Activated CD4-positive, alpha-beta memory T cell treated with anti-CD3 and anti-CD28 coated beads for 36 hours (primary cell): Measurements from ENCODE around the gene C7. TPM values are rescaled to one million over a fixed set of nuclear protein-coding genes. Genes with fewer than 3 reads are reported as not detected.
"Not testable (repeated sequence)": the region's sequence is repeated elsewhere in the genome, so short reads cannot be mapped to it uniquely, and the experiment has no call there.

Source experiments
- CTCF ChIA-PET: fragments of 350-600 bp; sonication (Branson Sonifier 250); formaldehyde crosslinking; loops from one replicate; lab custom pipeline; 2021; ENCODE audit warnings: antibody characterized with exemption, inconsistent platforms; lab: Charles Lee
- POLR2A ChIA-PET: fragments of 350-600 bp; sonication (Branson Sonifier 250); formaldehyde crosslinking; loops from one replicate; lab custom pipeline; 2021; ENCODE audit warnings: antibody characterized with exemption; lab: Charles Lee
- DNase-seq: peaks from one replicate; pipeline ENCODE4 v3.0.0-alpha.2; 2020
- H3K27ac Mint-ChIP-seq: one replicate; pipeline ENCODE4 v1.8.0; 2021; ENCODE audit warnings: mixed read lengths
- H3K27me3 Mint-ChIP-seq: one replicate; pipeline ENCODE4 v1.8.0; 2021; ENCODE audit warnings: mixed read lengths
- H3K36me3 Mint-ChIP-seq: one replicate; pipeline ENCODE4 v1.8.0; 2021; ENCODE audit warnings: mixed read lengths
- H3K4me1 Mint-ChIP-seq: one replicate; pipeline ENCODE4 v1.8.0; 2021; ENCODE audit warnings: low read depth, mixed read lengths
- H3K4me3 Mint-ChIP-seq: one replicate; pipeline ENCODE4 v1.8.0; 2021; ENCODE audit warnings: mild to moderate bottlenecking, mixed read lengths
- H3K9me3 Mint-ChIP-seq: one replicate; pipeline ENCODE4 v1.8.0; 2021; ENCODE audit warnings: mixed read lengths
- intact Hi-C: fragments of 100-400 bp; cut with micrococcal nuclease; formaldehyde crosslinking; loops from one replicate; pipeline ENCODE4 v1.15.1; 2023
- total RNA-seq, 2 experiments: library from RNA; stranded (reverse); gene quantifications; one replicate each; pipeline ENCODE4 v1.2.3, GENCODE V29; 2021

C7 gene
- total RNA-seq, 2 experiments from 2014 or later: not detected

- intact Hi-C loops: no loop called here
- H3K4me1 Mint-ChIP-seq: no peaks in the 10 kb centered on the region
- no peak overlapping the region for H3K4me3 Mint-ChIP-seq
- ChIA-PET CTCF (no interaction called here), POLR2A (no interaction called here)
- peaks cover 2% of the 10 kb centered on the region for H3K27me3 Mint-ChIP-seq
- no peaks in the 10 kb centered on the region for H3K36me3 Mint-ChIP-seq
- DNase-seq: no peak
- H3K27ac Mint-ChIP-seq: no peak overlapping the region
- no peaks in the 10 kb centered on the region for H3K9me3 Mint-ChIP-seq
These were observed 90.7 kb downstream of the C7 start for GRCh38 chr5:40999966-41000365.

GRCh38 chr5:41003670-41004376 lies 94.5 kb downstream of the C7 start:
- H3K9me3 Mint-ChIP-seq: no peaks in the 10 kb centered on the region
- DNase-seq: no peak
- H3K27ac Mint-ChIP-seq: no peak overlapping the region
- intact Hi-C loops: no loop called here
- ChIA-PET CTCF (no interaction called here), POLR2A (no interaction called here)
- H3K4me1 Mint-ChIP-seq: no peaks in the 10 kb centered on the region
- no peaks in the 10 kb centered on the region for H3K36me3 Mint-ChIP-seq
- peaks cover 2% of the 10 kb centered on the region for H3K27me3 Mint-ChIP-seq
- H3K4me3 Mint-ChIP-seq: no peak overlapping the region

GRCh38 chr5:41004931-41005330 lies 95.6 kb downstream of the C7 start:
- no peaks in the 10 kb centered on the region for H3K27me3 Mint-ChIP-seq
- no peaks in the 10 kb centered on the region for H3K4me1 Mint-ChIP-seq
- intact Hi-C loops: no loop called here
- ChIA-PET POLR2A (no interaction called here), CTCF (no interaction called here)
- H3K9me3 Mint-ChIP-seq: no peaks in the 10 kb centered on the region
- no peak overlapping the region for H3K27ac Mint-ChIP-seq
- H3K4me3 Mint-ChIP-seq: no peak overlapping the region
- DNase-seq: no peak
- H3K36me3 Mint-ChIP-seq: no peaks in the 10 kb centered on the region

GRCh38 chr5:41009232-41009631 lies 99.9 kb downstream of the C7 start:
- Mint-ChIP-seq H3K36me3 (no peaks in the 10 kb centered on the region), H3K27me3 (peaks cover 2% of the 10 kb centered on the region), H3K4me3 (no peak overlapping the region), H3K4me1 (no peaks in the 10 kb centered on the region), H3K27ac (no peak overlapping the region), H3K9me3 (no peaks in the 10 kb centered on the region)
- no peak for DNase-seq
- ChIA-PET POLR2A (no interaction called here), CTCF (no interaction called here)
- intact Hi-C loops: no loop called here

- ChIA-PET POLR2A (no interaction called here), CTCF (no interaction called here)
- Mint-ChIP-seq H3K27ac (no peak overlapping the region), H3K9me3 (no peaks in the 10 kb centered on the region), H3K4me1 (no peaks in the 10 kb centered on the region), H3K4me3 (no peak overlapping the region), H3K36me3 (no peaks in the 10 kb centered on the region), H3K27me3 (peaks cover 2% of the 10 kb centered on the region)
- no peak for DNase-seq
- intact Hi-C loops: no loop called here
These were observed 101.3 kb downstream of the C7 start for GRCh38 chr5:41010572-41010971.

- H3K4me3 Mint-ChIP-seq: no peak overlapping the region
- no peaks in the 10 kb centered on the region for H3K36me3 Mint-ChIP-seq
- peaks cover 6% of the 10 kb centered on the region for H3K27me3 Mint-ChIP-seq
- H3K9me3 Mint-ChIP-seq: no peaks in the 10 kb centered on the region
- CTCF ChIA-PET: no interaction called here
- DNase-seq: no peak
- H3K27ac Mint-ChIP-seq: no peak overlapping the region
- POLR2A ChIA-PET: no interaction called here
- intact Hi-C loops: no loop called here
- H3K4me1 Mint-ChIP-seq: no peaks in the 10 kb centered on the region
These were observed 103.0 kb downstream of the C7 start for GRCh38 chr5:41012318-41012717.

GRCh38 chr5:41022600-41022999 lies 113.3 kb downstream of the C7 start:
- intact Hi-C loops, H3K27ac Mint-ChIP-seq, H3K4me3 Mint-ChIP-seq: not testable (repeated sequence)

More at GRCh38 chr5:41022600-41022999, 113.3 kb downstream of the C7 start:
- DNase-seq, H3K4me1 Mint-ChIP-seq, CTCF ChIA-PET, H3K9me3 Mint-ChIP-seq, H3K27me3 Mint-ChIP-seq, POLR2A ChIA-PET, H3K36me3 Mint-ChIP-seq: not testable (repeated sequence)

Other genes with a start within 250 kb of the C7 start
- gene PTGER4, start 229.6 kb upstream of the C7 start, total RNA-seq: 10 to 100 TPM; 53.7 to 59.9 TPM
- 10 to 100 TPM; 30.2 to 34.1 TPM for gene TTC33, start 153.5 kb upstream of the C7 start, total RNA-seq
- gene PRKAA1, start 111.1 kb upstream of the C7 start, total RNA-seq: 10 to 100 TPM; 54.4 to 55.6 TPM
- gene RPL37, start 74.3 kb upstream of the C7 start, total RNA-seq: 1,000 to 10,000 TPM; 1,815 to 1,873 TPM
- 1 to 10 TPM; 1.4 to 1.7 TPM for gene CARD6, start 68.1 kb upstream of the C7 start, total RNA-seq
- not detected for gene MROH2B, start 161.8 kb downstream of the C7 start, total RNA-seq